ENCODE measurements around the gene CMKLR1. TPM values are rescaled to one million over a fixed set of nuclear protein-coding genes. Genes with fewer than 3 reads are reported as not detected.

CMKLR1 gene
- total and polyA plus RNA-seq, 9 donors: 1.4 to 28.3 (median 3.1) TPM

- intact Hi-C loops (cut with DNase I): no loop called here
- no peak for TF ChIP-seq POLR2A (IDR thresholded peaks at IDR 0.05)
- TF ChIP-seq EP300 (IDR thresholded peaks at IDR 0.05): no peak
- no peak for TF ChIP-seq CTCF (IDR thresholded peaks at IDR 0.05)
- WGBS, 3 donors: 63 to 79% (median 70%) methylated on average over 10 of the region's 10 CpGs
- Histone ChIP-seq H3K4me3 (no peak overlapping the region), H3K27me3 (no peaks in the 10 kb centered on the region), H3K9me3 (no peaks in the 10 kb centered on the region), H3K36me3 (no peaks in the 10 kb centered on the region), H3K27ac (no peak overlapping the region), H3K4me1 (ENCODE audit: insufficient read depth) (no peaks in the 10 kb centered on the region)
- no peak for DNase-seq
Measured at GRCh38 chr12:108308395-108309085, 30.6 kb downstream of the CMKLR1 start.

DNA sequence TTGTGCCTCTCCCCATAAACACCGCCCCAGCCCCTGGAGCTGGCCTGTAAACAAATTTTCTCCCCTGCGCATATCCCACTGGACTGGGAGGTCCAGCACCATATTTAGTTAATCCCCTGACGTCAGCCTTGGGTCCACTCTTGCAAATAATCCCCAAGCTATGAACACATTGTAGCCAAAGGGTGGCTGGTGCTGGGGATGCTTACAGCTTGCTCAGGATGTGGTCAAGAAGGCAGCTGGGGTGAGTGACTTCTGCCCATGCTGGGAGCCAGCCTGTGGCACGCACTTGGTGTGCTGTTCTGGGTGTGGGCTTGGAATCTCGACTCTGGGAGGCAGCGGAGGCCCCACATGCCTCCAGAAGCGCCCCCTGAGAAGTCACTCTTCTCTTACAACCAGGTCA, 32.1 kb downstream of the CMKLR1 start:
- Histone ChIP-seq H3K36me3 (no peaks in the 10 kb centered on the region), H3K4me1 (ENCODE audit: insufficient read depth) (peaks cover 1% of the 10 kb centered on the region), H3K27ac (no peak overlapping the region), H3K9me3 (no peaks in the 10 kb centered on the region), H3K27me3 (no peaks in the 10 kb centered on the region), H3K4me3 (no peak overlapping the region)
- intact Hi-C loops (cut with DNase I): no loop called here
- no peak for DNase-seq
- TF ChIP-seq EP300 (IDR thresholded peaks at IDR 0.05) (no peak), POLR2A (IDR thresholded peaks at IDR 0.05) (no peak), CTCF (IDR thresholded peaks at IDR 0.05) (no peak)
- WGBS, 3 donors: 78 to 88% (median 82%) methylated on average over 7 of the region's 7 CpGs

- Histone ChIP-seq H3K27ac (no peak overlapping the region), H3K36me3 (no peaks in the 10 kb centered on the region), H3K27me3 (no peaks in the 10 kb centered on the region), H3K4me3 (no peak overlapping the region), H3K9me3 (no peaks in the 10 kb centered on the region), H3K4me1 (ENCODE audit: insufficient read depth) (peaks cover 1% of the 10 kb centered on the region)
- whole genome bisulfite sequencing, 3 donors: 84 to 92% (median 85%) methylated on average over 3 of the region's 3 CpGs
- intact Hi-C loops (cut with DNase I): no loop called here
- TF ChIP-seq CTCF (IDR thresholded peaks at IDR 0.05): no peak
- no peak for TF ChIP-seq EP300 (IDR thresholded peaks at IDR 0.05)
- TF ChIP-seq POLR2A (IDR thresholded peaks at IDR 0.05): no peak
- no peak for DNase-seq
Measured at GRCh38 chr12:108306506-108306905, 32.6 kb downstream of the CMKLR1 start.

GRCh38 chr12:108305991-108306501, 33.1 kb downstream of the CMKLR1 start:
- no peak for DNase-seq
- Histone ChIP-seq H3K36me3 (no peaks in the 10 kb centered on the region), H3K9me3 (no peaks in the 10 kb centered on the region), H3K4me3 (peak overlapping the region; percentile 9), H3K27me3 (no peaks in the 10 kb centered on the region), H3K27ac (no peak overlapping the region), H3K4me1 (ENCODE audit: insufficient read depth) (peaks cover 1% of the 10 kb centered on the region)
- WGBS, 3 donors: 25% methylated on average over 10 of the region's 10 CpGs
- intact Hi-C loops (cut with DNase I): no loop called here
- TF ChIP-seq POLR2A (IDR thresholded peaks at IDR 0.05): no peak
- no peak for TF ChIP-seq CTCF (IDR thresholded peaks at IDR 0.05)
- TF ChIP-seq EP300 (IDR thresholded peaks at IDR 0.05): no peak
